ENCODE data around the gene CASP4. TPM values are rescaled to one million over a fixed set of nuclear protein-coding genes. Genes with fewer than 3 reads are reported as not detected.

CASP4 gene
- total and polyA plus RNA-seq, 4 donors = 15.5 to 39.0 (median 22.7) TPM

- TF ChIP-seq GABPA (IDR thresholded peaks at IDR 0.05 in 1 of 2, conservative IDR thresholded peaks at IDR 0.05 in 1 of 2) = no peak
- no peak for TF ChIP-seq NR2F2 (IDR thresholded peaks at IDR 0.05)
- no peak for TF ChIP-seq SP1 (IDR thresholded peaks at IDR 0.05)
- TF ChIP-seq, protein P1, sequence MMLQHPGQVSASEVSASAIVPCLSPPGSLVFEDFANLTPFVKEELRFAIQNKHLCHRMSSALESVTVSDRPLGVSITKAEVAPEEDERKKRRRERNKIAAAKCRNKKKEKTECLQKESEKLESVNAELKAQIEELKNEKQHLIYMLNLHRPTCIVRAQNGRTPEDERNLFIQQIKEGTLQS (IDR thresholded peaks at IDR 0.05) = no peak
- no peak for TF ChIP-seq EGR1 (IDR thresholded peaks at IDR 0.05; ENCODE audit: low read depth in 2 of 2)
- no peak for TF ChIP-seq FOXA1 (IDR thresholded peaks at IDR 0.05)
- TF ChIP-seq RAD21 (IDR thresholded peaks at IDR 0.05) = no peak
- TF ChIP-seq, protein P2, sequence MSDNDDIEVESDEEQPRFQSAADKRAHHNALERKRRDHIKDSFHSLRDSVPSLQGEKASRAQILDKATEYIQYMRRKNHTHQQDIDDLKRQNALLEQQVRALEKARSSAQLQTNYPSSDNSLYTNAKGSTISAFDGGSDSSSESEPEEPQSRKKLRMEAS (IDR thresholded peaks at IDR 0.05) = no peak
These were observed 72.7 kb downstream of the CASP4 start (continued) for GRCh38 chr11:104895634-104896033.

- Histone ChIP-seq H3K9ac (ENCODE audit: low read depth in 1 of 2, low read length in 2 of 2) (no peak overlapping the region), H3K4me3 (ENCODE audit: low read depth in 1 of 3, low read length in 3 of 3) (no peak overlapping the region), H3K36me3 (ENCODE audit: control insufficient read depth in 4 of 4, insufficient read depth in 3 of 4, low read depth in 1 of 4, low read length in 3 of 4) (no peaks in the 10 kb centered on the region), H3K9me3 (ENCODE audit: control insufficient read depth in 4 of 4, low read length in 3 of 4) (no peaks in the 10 kb centered on the region), H3K4me1 (ENCODE audit: control insufficient read depth in 4 of 4, insufficient read depth in 4 of 4, low read length in 3 of 4) (no peaks in the 10 kb centered on the region), H3K27ac (ENCODE audit: low read depth in 1 of 2, low read length in 2 of 2) (no peak overlapping the region), H3K27me3 (ENCODE audit: control insufficient read depth in 4 of 4, insufficient read depth in 4 of 4, low read length in 3 of 4) (peaks cover 0 to 2% (median 0%) of the 10 kb centered on the region in 4 donors)
- no peak for TF ChIP-seq EGR1 (IDR thresholded peaks at IDR 0.05; ENCODE audit: low read depth in 2 of 2)
- no peak for TF ChIP-seq RXRA (IDR thresholded peaks at IDR 0.05)
- no peak for TF ChIP-seq SP1 (IDR thresholded peaks at IDR 0.05)
- TF ChIP-seq NR2F2 (IDR thresholded peaks at IDR 0.05) = no peak
- TF ChIP-seq FOXA1 (IDR thresholded peaks at IDR 0.05) = no peak
- no peak for TF ChIP-seq RAD21 (IDR thresholded peaks at IDR 0.05)
- TF ChIP-seq FOXA2 (IDR thresholded peaks at IDR 0.05) = no peak
- TF ChIP-seq CTCF (IDR thresholded peaks at IDR 0.05; ENCODE audit: low read depth, low read length, missing input control) = no peak
- TF ChIP-seq HNF4G (IDR thresholded peaks at IDR 0.05) = no peak
- no peak for TF ChIP-seq ZBTB33 (IDR thresholded peaks at IDR 0.05)
- no peak for TF ChIP-seq YY1 (IDR thresholded peaks at IDR 0.05)
- no peak for TF ChIP-seq TAF1 (conservative IDR thresholded peaks at IDR 0.05)
- TF ChIP-seq, protein P2 (IDR thresholded peaks at IDR 0.05) = no peak
- TF ChIP-seq HNF4A (conservative IDR thresholded peaks at IDR 0.05) = no peak
- TF ChIP-seq JUND (IDR thresholded peaks at IDR 0.05) = no peak
- no peak for TF ChIP-seq GABPA (IDR thresholded peaks at IDR 0.05 in 1 of 2, conservative IDR thresholded peaks at IDR 0.05 in 1 of 2)
- TF ChIP-seq, protein P1 (IDR thresholded peaks at IDR 0.05) = no peak
- no peak for TF ChIP-seq REST (IDR thresholded peaks at IDR 0.05)
- DNase-seq (ENCODE audit: low spot score) = no peak
- 93% methylated on average over 1 of the region's 1 CpG for WGBS
These were observed 74.5 kb downstream of the CASP4 start for GRCh38 chr11:104893876-104894275.

Other genes with a start within 250 kb of the CASP4 start
- gene CASP12, start 70.1 kb downstream of the CASP4 start, total RNA-seq = under 1 TPM in 1 of 2 donors, not detected in 1; 0.17 TPM
- gene CASP12, start 70.1 kb downstream of the CASP4 start, polyA plus RNA-seq = not detected
- gene CASP5, start 54.6 kb upstream of the CASP4 start, total RNA-seq = under 1 TPM; 0.50 to 0.75 TPM
- gene CASP5, start 54.6 kb upstream of the CASP4 start, polyA plus RNA-seq = under 1 TPM; 0.10 to 0.18 TPM
- 10 to 100 TPM in 1 of 2 donors, 1 to 10 TPM in 1; 8.5 to 15.2 TPM for gene CASP1, start 66.6 kb upstream of the CASP4 start, total RNA-seq
- 1 to 10 TPM; 6.9 to 8.7 TPM for gene CASP1, start 66.6 kb upstream of the CASP4 start, polyA plus RNA-seq
- gene CARD16, start 76.8 kb upstream of the CASP4 start, total RNA-seq = 10 to 100 TPM in 1 of 2 donors, 1 to 10 TPM in 1; 5.1 to 10.0 TPM
- gene CARD16, start 76.8 kb upstream of the CASP4 start, polyA plus RNA-seq = 1 to 10 TPM; 7.6 to 9.7 TPM
- not detected for gene CARD18, start 171.2 kb upstream of the CASP4 start, total RNA-seq
- gene CARD18, start 171.2 kb upstream of the CASP4 start, polyA plus RNA-seq = not detected